Stimulated activated CD8-positive, alpha-beta memory T cell treated with anti-CD3 and anti-CD28 coated beads, Interleukin-4, amount 100 ng/mL, for 4 hours (primary cell): ENCODE results near the gene ENDOD1.

Experiments
- DNase-seq, 2 donors: peaks; one replicate each; pipeline ENCODE4 v3.0.0-alpha.2; 2020; ENCODE audit warnings: low read depth in 2 of 2, low spot score in 1 of 2

ENDOD1 gene

DNA sequence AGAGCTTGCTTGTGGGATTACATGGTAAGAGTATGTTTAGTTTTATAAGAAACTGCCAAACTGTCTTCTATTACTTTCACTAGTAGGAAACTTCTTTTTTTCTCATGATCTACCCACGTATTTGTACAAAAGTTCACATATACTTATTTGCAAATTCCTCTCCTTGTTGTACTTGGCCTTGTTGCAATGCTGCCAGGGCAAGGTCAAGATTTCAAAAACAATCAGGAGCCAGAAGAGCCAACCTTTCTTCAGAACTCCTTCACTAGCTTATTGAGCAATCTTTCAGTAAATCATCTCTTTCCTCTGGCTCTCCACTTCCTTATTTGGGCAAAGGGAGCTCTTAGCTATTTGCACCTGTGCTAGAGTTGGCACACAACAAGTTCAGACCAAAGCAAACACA, 13.2 kb upstream of the ENDOD1 start:
- DNase-seq = no peak

DNA sequence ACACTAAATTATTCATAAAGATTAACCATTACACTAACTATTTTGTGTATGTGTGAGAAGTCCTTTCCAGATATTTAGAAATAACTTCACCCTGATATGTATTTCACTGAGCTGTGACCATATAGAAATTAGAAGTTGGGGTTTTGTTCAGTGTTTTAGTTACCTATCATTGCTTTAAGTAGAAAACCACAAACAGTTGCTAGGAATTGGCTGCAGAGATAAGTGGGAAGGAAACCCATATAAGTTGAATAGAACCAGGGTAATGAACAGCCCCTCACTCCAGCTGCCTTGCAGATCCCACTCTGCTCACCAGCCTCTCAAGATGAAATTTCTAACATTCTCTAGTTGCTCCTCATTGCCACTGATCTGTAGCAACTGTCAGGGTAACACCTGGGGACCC, 12.7 kb upstream of the ENDOD1 start:
- DNase-seq = no peak

GRCh38 chr11:95078526-95078925, 11.1 kb upstream of the ENDOD1 start:
- no peak for DNase-seq

GRCh38 chr11:95081010-95081409, 8.6 kb upstream of the ENDOD1 start:
- no peak for DNase-seq

- DNase-seq = no peak
These were observed 8.2 kb upstream of the ENDOD1 start for GRCh38 chr11:95081412-95081811.

DNA sequence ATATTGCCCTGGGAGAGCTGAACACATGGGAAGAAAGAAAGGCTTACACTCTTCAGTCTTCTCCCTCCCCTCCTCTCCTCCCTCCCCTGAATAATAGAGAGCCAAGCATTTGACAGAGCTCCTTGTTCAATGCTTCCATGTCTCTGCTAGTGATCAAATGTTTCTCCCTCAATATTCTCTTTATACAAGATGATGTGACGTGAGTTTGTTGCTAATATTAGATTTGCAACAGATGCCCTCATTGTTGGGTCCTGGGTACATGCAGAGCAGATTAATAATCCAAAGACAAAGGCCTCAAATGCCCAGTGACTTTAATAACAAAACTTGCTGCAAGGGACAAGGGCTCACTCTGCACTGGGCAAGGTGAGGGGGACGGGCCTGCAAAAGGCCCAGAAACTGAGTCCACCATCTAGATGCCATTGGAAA, 7.1 kb upstream of the ENDOD1 start:
- no peak for DNase-seq

GRCh38 chr11:95084509-95084908, 5.1 kb upstream of the ENDOD1 start:
- no peak for DNase-seq

- no peak for DNase-seq
These were observed 4.4 kb upstream of the ENDOD1 start for GRCh38 chr11:95085117-95085816.

GRCh38 chr11:95086151-95086550, 3.5 kb upstream of the ENDOD1 start:
- DNase-seq = no peak

DNA sequence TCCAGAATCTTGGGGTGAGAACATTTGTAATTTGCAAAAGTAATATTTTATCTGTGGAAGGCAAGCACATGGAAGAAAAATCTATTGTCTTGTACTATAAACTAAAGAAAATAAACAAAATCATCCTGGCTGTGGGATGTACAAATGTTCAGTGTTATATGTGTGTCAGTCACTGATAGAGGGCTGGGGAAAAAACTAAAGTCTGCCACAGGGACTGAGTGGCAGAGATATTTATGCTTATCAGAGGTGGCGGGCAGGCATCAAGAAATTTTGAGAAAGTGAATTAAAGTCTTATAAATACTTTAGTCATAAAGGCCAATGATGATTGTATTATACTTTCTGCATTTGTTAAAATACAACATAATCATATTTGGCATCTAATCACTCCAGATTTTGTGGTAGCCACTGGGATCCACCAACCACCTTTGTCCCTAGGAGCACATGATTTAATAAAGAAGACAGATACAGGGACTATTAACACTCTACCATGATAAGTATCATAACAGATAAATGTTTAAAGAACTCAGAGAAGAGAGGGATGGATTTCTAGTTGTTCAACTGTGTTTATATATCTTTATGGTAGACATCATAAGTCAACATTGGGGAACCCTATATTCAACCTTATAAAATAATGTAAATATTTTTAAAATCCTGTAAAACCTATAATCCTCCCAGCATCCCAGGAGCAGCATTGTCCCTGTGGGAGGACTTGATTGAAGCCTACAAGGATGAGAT, 2.6 kb upstream of the ENDOD1 start:
- no peak for DNase-seq

GRCh38 chr11:95088946-95089619, 563 bp upstream of the ENDOD1 start:
- DNase-seq = no peak

DNA sequence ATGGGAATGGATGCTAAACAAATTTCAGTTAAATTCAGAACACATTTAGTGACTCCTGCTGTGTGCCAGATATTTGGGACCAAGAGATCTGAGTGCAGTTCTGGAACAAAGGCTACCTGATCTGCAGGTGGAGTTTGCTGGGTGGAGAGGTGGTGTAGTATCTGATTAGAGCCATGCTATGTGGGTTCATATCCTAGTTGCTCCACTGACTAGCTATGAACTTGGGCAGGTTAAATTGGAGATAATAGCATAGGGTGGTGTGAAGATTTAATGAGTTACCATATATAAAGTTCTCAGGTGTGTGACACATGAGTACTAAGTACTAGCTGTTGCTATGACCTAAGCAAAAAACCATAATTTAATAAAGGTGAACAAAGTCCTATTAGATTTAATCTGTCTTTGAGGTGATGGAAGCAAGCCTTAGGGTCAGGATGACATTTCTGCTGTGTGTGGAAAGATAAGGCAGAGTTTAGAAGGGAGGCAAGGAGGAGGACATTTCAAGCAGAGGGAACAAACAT, 2.1 kb downstream of the ENDOD1 start:
- no peak for DNase-seq

- DNase-seq = no peak
These were observed 3.1 kb downstream of the ENDOD1 start for GRCh38 chr11:95092549-95093324.

DNA sequence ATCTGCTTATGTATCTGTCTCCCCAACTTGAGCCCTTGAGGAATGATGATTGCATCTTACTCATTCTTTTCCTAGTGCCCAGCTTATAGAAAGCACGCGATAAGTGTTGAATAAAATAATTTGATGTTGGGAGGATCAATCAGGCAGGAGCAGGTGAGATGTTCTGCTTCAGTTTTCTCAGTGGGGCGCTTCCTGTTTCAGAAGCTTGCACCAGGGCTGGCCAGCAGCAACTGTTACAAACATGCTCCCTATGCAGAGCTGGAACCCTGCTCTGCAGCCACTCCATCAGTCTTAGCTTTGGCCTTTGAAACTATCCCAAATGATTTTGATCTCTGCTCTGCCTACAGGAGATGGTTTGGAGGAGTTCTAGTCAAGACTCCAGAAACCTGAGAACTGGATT, 3.9 kb downstream of the ENDOD1 start:
- DNase-seq = no peak

DNA sequence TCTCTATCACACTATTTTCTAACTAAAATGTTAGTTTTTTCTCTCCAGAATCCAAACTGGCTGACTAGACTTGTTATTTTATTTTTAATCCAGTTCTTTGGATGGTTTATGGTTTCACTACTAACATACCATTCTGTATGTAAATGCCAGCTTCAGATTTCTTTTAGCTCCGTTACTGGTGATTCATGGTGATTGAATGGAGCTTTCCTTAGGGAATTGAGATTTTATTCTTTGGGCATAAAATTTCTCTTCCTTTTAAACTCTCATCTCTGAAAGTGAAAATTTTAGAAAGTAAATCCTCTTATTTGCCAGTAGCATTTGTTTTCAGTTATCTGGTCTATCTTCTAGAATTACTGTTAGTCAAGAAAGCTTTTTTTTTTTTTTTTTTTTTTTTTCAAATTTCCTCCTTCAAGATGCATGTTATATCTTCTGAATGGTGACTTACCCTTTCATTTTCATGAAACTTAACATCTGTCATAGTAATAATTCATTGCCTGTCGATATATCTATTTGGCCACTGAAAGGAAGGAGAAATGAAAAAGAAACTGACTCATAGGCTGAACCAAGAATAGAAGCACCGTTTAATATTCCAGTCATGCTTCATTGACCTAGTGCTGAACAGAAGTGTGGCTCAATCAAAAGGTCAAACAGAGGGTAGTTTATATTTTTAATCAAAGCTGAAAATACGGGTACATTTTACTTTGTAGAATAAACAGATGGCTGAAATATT, 6.4 kb downstream of the ENDOD1 start:
- no peak for DNase-seq

GRCh38 chr11:95097209-95097608, 7.6 kb downstream of the ENDOD1 start:
- DNase-seq = no peak

DNA sequence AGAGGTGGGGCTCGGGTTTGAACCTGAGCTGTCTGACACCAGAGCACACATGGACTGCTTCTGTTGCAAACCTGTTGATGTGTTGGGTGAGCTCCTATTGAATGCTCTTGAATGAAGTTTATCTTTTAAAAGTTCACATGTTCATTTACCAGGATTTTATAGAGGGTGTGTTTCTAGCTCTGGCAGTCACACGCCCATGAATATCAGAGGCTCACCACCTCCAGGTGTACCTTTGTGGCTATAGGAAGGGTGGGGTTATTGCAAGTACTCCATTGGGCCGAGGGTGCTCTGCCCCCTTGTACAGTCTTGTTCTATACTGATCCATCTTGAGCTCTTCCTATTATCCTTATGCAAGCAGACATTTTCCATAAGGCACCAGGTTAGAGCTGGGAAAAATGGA, 9.2 kb downstream of the ENDOD1 start:
- no peak for DNase-seq

DNA sequence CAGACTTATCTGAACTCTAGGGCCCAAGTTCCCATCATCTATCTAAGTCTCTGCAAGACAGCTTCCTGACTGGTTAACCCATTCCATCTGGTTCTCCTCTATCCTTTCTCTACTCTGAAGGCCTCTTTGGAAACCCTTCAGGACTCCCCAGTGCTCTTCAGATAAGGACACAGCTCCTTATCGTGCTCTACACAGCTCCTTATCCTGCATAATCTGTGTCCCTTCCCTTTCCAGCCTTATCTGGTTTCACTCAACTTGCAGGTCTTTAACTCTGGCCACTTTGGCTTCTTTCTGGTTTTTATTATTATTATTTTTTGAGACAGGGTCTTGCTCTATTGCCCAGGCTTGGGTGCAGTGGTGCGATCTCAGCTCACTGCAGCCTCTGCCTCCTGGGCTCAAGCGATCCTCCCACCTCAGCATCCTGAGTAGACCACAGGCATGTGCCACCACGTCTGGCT, 10.6 kb downstream of the ENDOD1 start:
- no peak for DNase-seq

DNA sequence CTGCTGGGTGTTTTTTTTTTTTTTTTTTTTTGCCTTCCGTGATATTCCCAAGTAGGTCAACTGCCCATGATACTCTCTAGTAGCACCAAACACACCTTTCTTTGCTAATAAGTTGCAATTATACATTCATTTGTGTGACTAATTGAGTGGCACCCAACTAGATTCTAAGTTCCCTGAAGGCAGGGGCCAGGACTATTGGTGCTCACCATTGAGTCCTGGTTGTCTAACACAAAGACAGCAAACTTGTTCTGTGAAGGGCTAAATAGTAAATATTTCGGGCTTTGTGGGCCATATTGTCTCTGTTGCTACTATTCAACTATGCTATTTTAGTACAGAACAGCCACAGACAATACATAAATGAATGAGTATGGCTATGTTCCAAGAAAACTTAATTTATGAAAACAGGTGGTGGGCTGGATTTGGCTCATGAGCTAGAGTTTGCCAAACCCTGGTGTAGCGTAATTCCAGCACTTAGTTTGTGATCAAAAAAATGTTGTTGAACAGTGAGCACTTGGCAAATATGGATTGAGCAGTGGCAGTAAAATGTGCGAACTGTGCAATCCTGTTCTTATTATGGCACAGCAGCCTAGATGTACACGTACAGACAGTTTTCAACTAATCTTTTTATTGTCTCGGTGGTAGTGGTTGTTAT, 11.3 kb downstream of the ENDOD1 start:
- no peak for DNase-seq

- DNase-seq = no peak
These were observed 12.3 kb downstream of the ENDOD1 start for GRCh38 chr11:95101935-95102334.
